Nephron (organoid): Measurements from ENCODE around the gene CEP41.

ENCODE experiments used
- H3K27ac Mint-ChIP-seq, 3 experiments: 2 replicates each; pipeline ENCODE4 v1.8.0; 2020; ENCODE audit warnings: mixed read lengths in 3 of 3, mild to moderate bottlenecking in 2 of 3, moderate library complexity in 1 of 3
- H3K27me3 Mint-ChIP-seq: 2 replicates; pipeline ENCODE4 v1.8.0; 2021; ENCODE audit warnings: low read depth, mild to moderate bottlenecking, moderate library complexity, mixed read lengths
- H3K36me3 Mint-ChIP-seq: 2 replicates; pipeline ENCODE4 v1.8.0; 2020; ENCODE audit warnings: low read depth, mixed read lengths
- H3K4me1 Mint-ChIP-seq: 2 replicates; pipeline ENCODE4 v1.8.0; 2020; ENCODE audit warnings: mixed read lengths
- H3K4me3 Mint-ChIP-seq, 3 experiments: 2 replicates each; pipeline ENCODE4 v1.8.0; 2020; ENCODE audit warnings: mild to moderate bottlenecking in 3 of 3, mixed read lengths in 3 of 3, moderate library complexity in 2 of 3
- H3K9me3 Mint-ChIP-seq: 2 replicates; pipeline ENCODE4 v1.8.0; 2020; ENCODE audit warnings: mixed read lengths
- CTCF ChIP-seq, 3 experiments: fragments of 200-600 bp; sonication (generic); IDR thresholded peaks; one replicate each; pipeline ENCODE4 v1.5.0; 2021; ENCODE audit warnings: antibody characterized with exemption in 3 of 3; ENCODE audit not compliant: unreplicated experiment in 3 of 3

CEP41 gene

DNA sequence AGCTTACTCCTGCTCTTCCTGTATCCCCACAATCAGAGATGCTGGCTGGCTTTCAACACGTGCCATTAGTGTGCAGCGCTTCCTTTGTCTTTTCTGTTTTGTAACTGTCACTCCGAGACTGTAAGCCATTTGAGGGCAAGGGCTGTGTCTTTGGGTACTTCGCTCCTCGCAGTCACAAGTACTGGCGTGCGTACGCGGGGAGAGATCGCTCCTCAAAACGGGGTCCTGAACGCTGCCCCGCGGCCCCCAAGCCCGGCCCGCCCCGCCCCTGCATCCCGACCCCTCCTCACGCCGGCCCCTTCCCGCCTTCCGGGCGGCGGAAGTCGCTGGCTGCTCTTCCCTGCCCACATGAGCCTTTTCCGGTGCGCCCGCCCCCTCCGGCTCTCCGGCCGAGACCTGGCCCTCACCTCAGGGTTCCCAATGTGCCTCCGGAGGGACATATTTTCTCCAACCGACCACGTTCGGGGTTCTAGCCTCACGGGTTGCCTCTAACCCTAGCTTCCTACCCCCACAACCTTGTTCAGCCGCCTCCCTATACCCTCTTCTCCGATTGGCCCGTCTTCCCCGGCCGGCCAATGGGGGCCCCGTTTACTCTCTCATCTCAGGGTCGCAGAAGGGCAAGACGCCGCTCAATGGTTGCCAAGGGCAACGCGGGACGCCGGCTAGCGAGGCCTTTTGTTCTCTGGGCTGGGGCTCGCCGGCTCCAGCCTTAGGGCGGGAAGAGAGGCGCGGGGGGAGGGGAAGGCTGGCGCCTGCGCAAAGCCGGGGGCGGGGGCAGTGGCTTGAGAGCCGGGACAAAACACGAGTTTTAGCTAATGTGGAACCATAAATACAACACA, at the start of gene CEP41:
TSS of gene CEP41 (minus strand) at position 490 of the 839 bp plus-strand sequence. CDS start at position 440, 50 bp downstream.
- no peak for TF ChIP-seq CTCF (IDR thresholded peaks at IDR 0.05; ENCODE audit: unreplicated experiment in 3 of 3)
- peak within 1 kb of the TSS; percentile 99 to 100 (median 100) for H3K27ac Mint-ChIP-seq
- H3K4me1 Mint-ChIP-seq = peaks cover 64% of the 10 kb centered on the region
- H3K9me3 Mint-ChIP-seq = peaks cover 2% of the 10 kb centered on the region
- peak within 1 kb of the TSS; percentile 97 to 99 (median 98) for H3K4me3 Mint-ChIP-seq
- no peaks in the 10 kb centered on the region for H3K27me3 Mint-ChIP-seq
- H3K36me3 Mint-ChIP-seq = peaks cover 16% of the 10 kb centered on the region

DNA sequence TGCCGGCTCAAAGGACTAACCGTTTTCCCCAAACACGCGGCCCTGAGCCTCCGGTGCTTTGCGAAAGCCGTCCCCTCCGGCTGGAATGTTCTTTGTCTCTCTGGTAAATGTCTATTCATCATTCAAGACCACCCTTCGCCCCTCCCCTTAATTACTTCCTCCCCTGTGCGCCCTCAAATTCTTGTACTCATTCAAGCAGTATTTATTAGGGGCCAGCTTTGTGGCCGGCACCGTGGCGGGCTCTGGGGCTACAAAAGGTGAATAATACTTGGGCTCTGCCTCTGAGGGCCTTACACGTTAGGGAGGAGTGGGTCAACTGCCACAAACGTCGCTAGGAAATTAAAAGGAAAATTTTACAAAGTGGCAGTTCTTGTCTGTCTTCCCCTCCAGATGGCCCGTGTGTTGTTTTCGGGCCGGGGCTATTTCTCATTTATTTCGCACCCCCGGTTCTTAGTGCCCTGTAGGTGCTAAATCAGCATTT, 49.5 kb upstream of the CEP41 start:
- peaks cover 3% of the 10 kb centered on the region for H3K9me3 Mint-ChIP-seq
- H3K27me3 Mint-ChIP-seq = no peaks in the 10 kb centered on the region
- peak overlapping the region; percentile 98 to 100 (median 99) for H3K27ac Mint-ChIP-seq
- H3K36me3 Mint-ChIP-seq = peaks cover 28% of the 10 kb centered on the region
- H3K4me1 Mint-ChIP-seq = peaks cover 65% of the 10 kb centered on the region
- peak overlapping the region; percentile 85 to 92 (median 90) for H3K4me3 Mint-ChIP-seq
- no peak for TF ChIP-seq CTCF (IDR thresholded peaks at IDR 0.05; ENCODE audit: unreplicated experiment in 3 of 3)

DNA sequence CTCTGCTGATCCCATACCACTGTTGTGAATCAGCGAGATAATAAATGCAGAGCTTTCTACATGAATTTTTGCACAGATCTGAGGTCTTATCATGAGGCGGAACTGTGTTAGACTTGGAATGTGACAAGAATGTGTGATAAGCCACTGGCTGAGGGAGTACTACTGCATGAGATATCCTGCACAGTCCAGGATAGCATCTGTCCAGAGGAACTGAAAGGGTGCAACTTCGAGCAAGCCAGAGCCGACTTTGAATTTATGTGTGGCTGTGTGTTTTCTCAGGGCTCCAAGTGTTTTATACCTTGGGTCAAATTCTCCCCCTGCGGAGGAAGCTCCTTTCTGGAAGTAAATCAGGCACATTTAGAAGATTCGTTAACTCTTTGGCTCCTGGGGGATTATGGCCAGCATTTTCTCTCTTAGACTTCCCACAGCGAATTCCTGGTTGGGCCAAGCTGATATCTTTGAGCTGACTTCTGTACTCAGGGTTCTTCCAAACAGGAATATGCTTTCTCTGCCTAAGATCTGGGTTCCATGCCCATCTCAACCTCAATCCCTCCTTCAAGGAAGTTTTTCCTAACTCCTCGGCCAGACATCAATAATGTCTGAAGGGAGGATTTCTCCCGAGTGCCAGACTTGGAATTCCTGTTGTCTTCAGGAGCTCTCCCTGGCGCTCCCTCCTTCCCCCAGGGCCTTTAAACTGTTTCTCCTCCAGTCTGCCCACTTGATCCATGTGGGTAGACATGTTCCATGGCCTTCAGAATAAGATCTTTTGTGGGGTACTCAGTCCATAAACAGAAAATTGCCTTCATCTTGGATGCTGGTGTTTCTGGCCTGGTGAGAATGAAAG, 48.5 kb upstream of the CEP41 start:
- no peak for TF ChIP-seq CTCF (IDR thresholded peaks at IDR 0.05; ENCODE audit: unreplicated experiment in 3 of 3)
- H3K4me1 Mint-ChIP-seq = peaks cover 63% of the 10 kb centered on the region
- no peaks in the 10 kb centered on the region for H3K27me3 Mint-ChIP-seq
- peak overlapping the region; percentile 28 to 75 (median 31) for H3K4me3 Mint-ChIP-seq
- H3K9me3 Mint-ChIP-seq = peaks cover 3% of the 10 kb centered on the region
- H3K36me3 Mint-ChIP-seq = peaks cover 21% of the 10 kb centered on the region
- H3K27ac Mint-ChIP-seq = peak overlapping the region; percentile 98 to 100 (median 99)

DNA sequence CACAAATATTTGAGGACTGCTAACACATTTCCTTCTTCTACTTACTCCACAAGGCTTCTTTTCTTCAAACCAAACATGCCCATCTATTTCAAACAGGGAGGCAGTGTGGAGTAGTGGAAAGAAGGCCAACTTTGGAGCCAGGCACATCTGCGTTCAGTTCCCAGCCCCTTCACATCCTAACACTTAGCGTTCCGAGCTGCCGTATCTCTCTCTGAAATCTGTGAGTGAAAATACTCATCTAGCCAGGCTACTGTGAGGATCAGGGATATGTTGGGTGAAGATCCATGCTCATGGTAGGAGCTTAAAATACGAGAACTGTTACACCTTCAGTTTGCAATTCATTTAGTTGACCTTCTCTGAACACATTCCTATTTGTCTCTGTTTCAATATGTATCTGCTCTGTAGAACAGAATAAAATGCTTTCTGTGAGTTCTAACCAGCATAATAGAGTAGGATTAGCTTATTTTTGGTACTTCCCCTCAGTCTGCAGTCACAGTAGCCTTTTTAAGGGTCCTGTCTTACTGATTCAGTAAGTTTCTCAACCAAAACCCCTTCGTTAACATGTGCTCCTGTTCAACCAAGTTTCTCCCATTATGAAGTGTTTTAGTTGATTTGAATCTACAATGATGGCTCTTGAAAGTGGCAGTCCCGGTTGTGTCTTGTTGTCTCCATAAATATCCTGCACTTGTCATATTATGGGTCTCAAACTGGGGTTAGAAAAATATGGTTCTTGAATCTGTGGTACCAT, 47.8 kb upstream of the CEP41 start:
- peak overlapping the region; percentile 28 to 75 (median 31) for H3K4me3 Mint-ChIP-seq
- TF ChIP-seq CTCF (IDR thresholded peaks at IDR 0.05; ENCODE audit: unreplicated experiment in 3 of 3) = no peak
- H3K27me3 Mint-ChIP-seq = no peaks in the 10 kb centered on the region
- H3K4me1 Mint-ChIP-seq = peaks cover 63% of the 10 kb centered on the region
- H3K36me3 Mint-ChIP-seq = peaks cover 13% of the 10 kb centered on the region
- H3K27ac Mint-ChIP-seq = peak overlapping the region; percentile 98 to 100 (median 99)
- peaks cover 3% of the 10 kb centered on the region for H3K9me3 Mint-ChIP-seq

GRCh38 chr7:130486954-130487436, 46.2 kb upstream of the CEP41 start:
- peak overlapping the region; percentile 63 to 80 (median 79) for H3K4me3 Mint-ChIP-seq
- H3K4me1 Mint-ChIP-seq = peaks cover 79% of the 10 kb centered on the region
- no peaks in the 10 kb centered on the region for H3K9me3 Mint-ChIP-seq
- no peaks in the 10 kb centered on the region for H3K36me3 Mint-ChIP-seq
- no peaks in the 10 kb centered on the region for H3K27me3 Mint-ChIP-seq
- H3K27ac Mint-ChIP-seq = peak overlapping the region; percentile 98 to 100 (median 99)
- no peak for TF ChIP-seq CTCF (IDR thresholded peaks at IDR 0.05; ENCODE audit: unreplicated experiment in 3 of 3)
